SH-SY5Y (cell line): ENCODE results near the gene UBE2H.

Experiments
- GATA2 ChIP-seq: IDR thresholded peaks from 2 replicates; pipeline ENCODE4 v1.6.1; 2011; ENCODE audit warnings: mild to moderate bottlenecking, low read depth, low read length
- GATA3 ChIP-seq: IDR thresholded peaks from 2 replicates; pipeline ENCODE4 v1.6.1; 2011; ENCODE audit warnings: low read depth, mild to moderate bottlenecking, low read length, moderate library complexity

Gene UBE2H

GRCh38 chr7:129857313-129857712, 95.4 kb downstream of the UBE2H start:
- TF ChIP-seq GATA2 = no peak
- TF ChIP-seq GATA3 = no peak

- TF ChIP-seq GATA3 = no peak
- TF ChIP-seq GATA2 = no peak
Observed at GRCh38 chr7:129855935-129856717, 96.6 kb downstream of the UBE2H start.

GRCh38 chr7:129855234-129855673, 97.5 kb downstream of the UBE2H start:
- TF ChIP-seq GATA3 = no peak

- TF ChIP-seq GATA3 = no peak
- no peak for TF ChIP-seq GATA2
Observed at GRCh38 chr7:129854401-129854800, 98.4 kb downstream of the UBE2H start.

- TF ChIP-seq GATA3 = no peak
Observed at GRCh38 chr7:129853661-129854268, 99.0 kb downstream of the UBE2H start.

GRCh38 chr7:129851809-129852208, 101.0 kb downstream of the UBE2H start:
- TF ChIP-seq GATA3 (no peak), GATA2 (no peak)

DNA sequence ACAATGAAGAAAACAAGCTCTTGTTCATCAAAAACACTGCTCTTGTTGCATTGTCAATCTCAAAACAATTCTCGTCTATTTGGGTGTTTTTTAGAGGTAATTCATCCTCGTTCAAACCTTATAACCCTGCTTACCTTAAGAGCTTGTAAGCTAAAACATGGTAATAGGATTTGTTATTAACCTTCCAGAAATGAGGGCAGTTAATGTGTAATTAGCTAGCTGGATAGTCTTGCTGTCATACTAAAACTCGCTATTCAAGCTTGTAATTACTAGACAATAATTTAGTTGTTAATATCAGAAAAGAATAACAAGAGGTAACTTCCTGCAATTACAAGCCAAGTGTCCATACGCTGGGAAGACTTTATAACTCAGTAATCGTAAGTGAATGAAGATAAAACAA, 101.6 kb downstream of the UBE2H start:
- TF ChIP-seq GATA2 (no peak), GATA3 (no peak)

- TF ChIP-seq GATA3 (no peak), GATA2 (no peak)
Observed at GRCh38 chr7:129848436-129848835, 104.3 kb downstream of the UBE2H start.

DNA sequence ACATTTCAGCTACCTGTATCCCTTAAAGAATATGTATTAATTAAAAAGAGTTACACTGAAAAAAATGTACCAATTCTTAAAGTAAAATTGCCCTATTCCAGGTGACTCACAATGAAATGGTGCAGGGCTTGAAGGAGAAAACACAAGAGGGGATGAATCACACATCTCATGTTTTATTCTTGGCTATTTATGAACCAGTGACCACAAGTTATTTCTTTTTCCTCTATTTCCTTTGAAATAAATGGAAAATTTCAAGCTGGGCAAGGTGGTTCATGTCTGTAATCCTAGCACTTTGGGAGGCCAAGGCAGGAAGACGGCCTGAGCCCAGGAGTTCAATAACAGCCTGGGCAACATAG, 106.8 kb downstream of the UBE2H start:
- TF ChIP-seq GATA2 (no peak), GATA3 (no peak)

GRCh38 chr7:129845178-129845971, 107.4 kb downstream of the UBE2H start:
- TF ChIP-seq GATA2 (no peak), GATA3 (no peak)

DNA sequence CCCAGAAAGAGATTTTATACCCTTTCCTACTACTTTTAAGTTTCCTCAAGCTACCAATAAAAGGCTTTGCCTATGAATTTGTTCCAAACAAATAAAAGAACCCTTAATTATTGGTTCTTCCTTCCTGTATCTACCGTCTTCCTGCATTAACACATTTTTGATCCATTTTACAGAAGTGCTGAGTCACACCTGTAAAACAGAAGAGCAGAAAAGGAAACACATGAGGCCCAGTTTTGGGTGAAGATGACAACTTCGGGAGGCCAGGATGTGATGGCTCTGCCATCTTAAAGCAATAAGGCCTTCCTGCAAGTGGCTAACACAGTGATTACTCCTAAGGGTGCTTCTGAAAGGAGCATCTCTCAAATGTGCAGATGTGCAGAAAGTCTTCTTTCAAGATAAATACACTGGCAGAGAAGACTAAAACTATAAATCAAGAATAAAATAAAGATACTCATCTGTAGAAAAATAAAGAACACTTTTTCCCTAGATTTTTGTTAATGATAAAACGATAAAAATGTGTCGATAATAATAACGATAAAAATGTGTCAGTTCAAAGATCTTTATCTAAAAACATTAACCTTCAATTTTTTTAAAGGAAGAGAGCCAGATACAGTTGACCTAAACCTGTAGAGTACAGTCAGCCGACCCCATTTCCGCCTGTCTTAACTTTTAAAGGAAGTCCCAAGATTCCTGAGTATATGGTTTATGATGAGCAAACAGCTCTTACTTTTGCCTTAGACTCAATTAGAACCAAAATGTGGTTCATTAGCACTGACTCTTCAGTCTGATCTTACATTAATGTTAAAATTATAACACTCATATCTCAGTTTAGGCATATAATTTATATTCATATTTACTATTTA, 108.6 kb downstream of the UBE2H start:
- TF ChIP-seq GATA2 (no peak), GATA3 (0 out of 2 replicates have a peak, but pooled peaks have one; percentile 23)

DNA sequence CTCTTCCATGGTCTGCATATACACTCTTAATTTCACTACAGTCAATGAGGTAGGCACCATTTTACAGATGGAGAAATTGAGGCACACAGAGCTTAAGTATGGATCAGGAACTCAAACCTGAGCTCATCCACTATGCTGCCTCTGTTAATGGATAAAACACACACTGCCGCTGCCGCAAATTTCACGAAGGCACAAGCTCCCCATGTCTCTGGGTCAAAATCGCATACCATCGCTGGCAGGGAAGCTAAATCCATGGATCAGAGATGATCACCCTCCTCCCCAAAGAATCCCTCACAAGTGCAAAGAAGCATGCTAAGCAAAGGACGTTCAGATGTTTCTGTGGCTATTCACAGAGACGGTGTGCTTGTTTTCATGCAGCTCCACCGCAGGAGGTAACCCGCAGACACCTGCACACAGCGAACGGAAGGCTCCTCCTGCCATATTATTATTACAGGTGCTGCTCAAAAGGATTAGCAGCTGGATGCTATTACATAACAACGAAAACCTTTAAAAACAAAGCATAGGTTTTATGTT, 109.3 kb downstream of the UBE2H start:
- TF ChIP-seq GATA2 = no peak
- TF ChIP-seq GATA3 = no peak

GRCh38 chr7:129841465-129841864, 111.3 kb downstream of the UBE2H start:
- TF ChIP-seq GATA3 (no peak), GATA2 (no peak)
